ENCODE data around the gene POLA2.

- no peak for TF ChIP-seq CTCF (IDR thresholded peaks at IDR 0.05)
- no peak for TF ChIP-seq MYBL2 (CRISPR knock-in tag; IDR thresholded peaks at IDR 0.05)
- TF ChIP-seq NR3C1 (CRISPR knock-in tag; conservative IDR thresholded peaks at IDR 0.05; ENCODE audit: low read depth), result no peak
- TF ChIP-seq ZNF138 (CRISPR knock-in tag; conservative IDR thresholded peaks at IDR 0.05), result no peak
- TF ChIP-seq GABPB1 (CRISPR knock-in tag; IDR thresholded peaks at IDR 0.05), result no peak
- no peak for TF ChIP-seq EMX1 (CRISPR knock-in tag; IDR thresholded peaks at IDR 0.05)
- no peak for TF ChIP-seq NFYB (CRISPR knock-in tag; conservative IDR thresholded peaks at IDR 0.05; ENCODE audit: low read depth)
- no peak for TF ChIP-seq ZNF416 (CRISPR knock-in tag; IDR thresholded peaks at IDR 0.05)
- no peak for TF ChIP-seq MXD4 (CRISPR knock-in tag; IDR thresholded peaks at IDR 0.05; ENCODE audit: borderline replicate concordance)
- TF ChIP-seq USF1 (CRISPR knock-in tag; IDR thresholded peaks at IDR 0.05), result no peak
- TF ChIP-seq ATF2 (CRISPR knock-in tag; IDR thresholded peaks at IDR 0.05; ENCODE audit: borderline replicate concordance, low read depth), result no peak
- TF ChIP-seq SMAD4 (CRISPR knock-in tag; IDR thresholded peaks at IDR 0.05), result no peak
These were observed 36.4 kb downstream of the POLA2 start for GRCh38 chr11:65298131-65298535.
